Measurements from ENCODE around the gene APLP1.
"Not testable (repeated sequence)": the region's sequence is repeated elsewhere in the genome, so short reads cannot be mapped to it uniquely, and the experiment has no call there.

The APLP1 gene

GRCh38 chr19:35868172-35868822 is at the start of gene APLP1:
TSS of gene APLP1 (plus strand) at chr19:35868574. CDS start at chr19:35868637, 63 bp downstream.
- peak; percentile 34 to 53 for DNase-seq (ENCODE audit: low read depth in 2 of 2)

- DNase-seq (ENCODE audit: low read depth in 2 of 2) = no peak
These were observed 45.8 kb upstream of the APLP1 start for GRCh38 chr19:35822579-35822978.

GRCh38 chr19:35824150-35824549 is 44.2 kb upstream of the APLP1 start:
- no peak for DNase-seq (ENCODE audit: low read depth in 2 of 2)

GRCh38 chr19:35828692-35829301 is 39.6 kb upstream of the APLP1 start:
- no peak for DNase-seq (ENCODE audit: low read depth in 2 of 2)

- DNase-seq (ENCODE audit: low read depth in 2 of 2) = no peak
These were observed 37.4 kb upstream of the APLP1 start for GRCh38 chr19:35830986-35831385.

- DNase-seq (ENCODE audit: low read depth in 2 of 2) = no peak
These were observed 36.3 kb upstream of the APLP1 start for GRCh38 chr19:35832054-35832453.

- DNase-seq (ENCODE audit: low read depth in 2 of 2) = no peak
These were observed 34.4 kb upstream of the APLP1 start for GRCh38 chr19:35833972-35834371.

- not testable (repeated sequence) for DNase-seq (ENCODE audit: low read depth in 2 of 2)
These were observed 32.3 kb upstream of the APLP1 start for GRCh38 chr19:35836096-35836495.

- DNase-seq (ENCODE audit: low read depth in 2 of 2) = no peak
These were observed 26.3 kb upstream of the APLP1 start for GRCh38 chr19:35841961-35842595.

GRCh38 chr19:35842666-35843272 is 25.6 kb upstream of the APLP1 start:
- DNase-seq (ENCODE audit: low read depth in 2 of 2) = no peak

GRCh38 chr19:35843676-35844481 is 24.5 kb upstream of the APLP1 start:
- DNase-seq (ENCODE audit: low read depth in 2 of 2) = no peak

- DNase-seq (ENCODE audit: low read depth in 2 of 2) = no peak
These were observed 23.7 kb upstream of the APLP1 start for GRCh38 chr19:35844482-35845214.

GRCh38 chr19:35845215-35846037 is 22.9 kb upstream of the APLP1 start:
- no peak for DNase-seq (ENCODE audit: low read depth in 2 of 2)

GRCh38 chr19:35846038-35846668 is 22.2 kb upstream of the APLP1 start:
- DNase-seq (ENCODE audit: low read depth in 2 of 2) = no peak

- DNase-seq (ENCODE audit: low read depth in 2 of 2) = no peak
These were observed 20.5 kb upstream of the APLP1 start for GRCh38 chr19:35847911-35848310.

- no peak for DNase-seq (ENCODE audit: low read depth in 2 of 2)
These were observed 19.9 kb upstream of the APLP1 start for GRCh38 chr19:35848486-35848885.

GRCh38 chr19:35848919-35849505 is 19.4 kb upstream of the APLP1 start:
- no peak for DNase-seq (ENCODE audit: low read depth in 2 of 2)

- DNase-seq (ENCODE audit: low read depth in 2 of 2) = no peak
These were observed 17.0 kb upstream of the APLP1 start for GRCh38 chr19:35851213-35852028.

Data from stimulated activated CD8-positive, alpha-beta memory T cell treated with anti-CD3 and anti-CD28 coated beads, Interleukin-15, amount 100 ng/mL, for 4 hours (primary cell).